IMR-90 (cell line): ENCODE measurements around the gene NUP153. TPM values are rescaled to one million over a fixed set of nuclear protein-coding genes. Genes with fewer than 3 reads are reported as not detected.

Experiments
- ATAC-seq: fragments of 200-7000 bp; cut with Tn5 transposase; 2 replicates; pipeline ENCODE4 v1.9.1; 2020; ENCODE audit warnings: low read depth, mild to moderate bottlenecking, moderate library complexity
- BruUV-seq: library from RNA; stranded (reverse); fragments of 400-500 nt; replicated peaks from 2 replicates; lab custom pipeline; 2021; lab: Mats Ljungman, UMichigan
- CTCF ChIA-PET: fragments of 300-600 bp; formaldehyde crosslinking; extraction: SDS; loops from one replicate; lab custom pipeline; 2021; ENCODE audit warnings: antibody characterized with exemption; lab: Yijun Ruan, JAX
- POLR2A ChIA-PET: fragments of 300-600 bp; sonication (Branson Sonifier 250); formaldehyde crosslinking; loops from one replicate; lab custom pipeline; 2022; ENCODE audit warnings: antibody characterized with exemption; ENCODE audit not compliant: unreplicated experiment; lab: Charles Lee
- DNase-seq: peaks from one replicate; pipeline ENCODE4 v3.0.0; 2013
- H2AFZ ChIP-seq: replicated peaks from 2 replicates; pipeline ENCODE3; 2013; ENCODE audit warnings: low read length, mild to moderate bottlenecking; ENCODE audit not compliant: poor library complexity
- H2AK5ac ChIP-seq: 2 replicates; pipeline ENCODE4 v1.6.1; 2013; ENCODE audit warnings: low read depth, low read length, inconsistent platforms
- H2AK9ac ChIP-seq: replicated peaks from 2 replicates; pipeline ENCODE3; 2013; ENCODE audit warnings: mild to moderate bottlenecking, low read depth, low read length, moderate library complexity; ENCODE audit not compliant: poor library complexity
- H2BK120ac ChIP-seq: 2 replicates; pipeline ENCODE4 v1.6.1; 2013; ENCODE audit warnings: low read depth, low read length, inconsistent platforms
- H2BK15ac ChIP-seq: 3 replicates; pipeline ENCODE4 v1.6.1; 2013; ENCODE audit warnings: low read depth, low read length, inconsistent platforms
- H2BK20ac ChIP-seq: 2 replicates; pipeline ENCODE4 v1.6.1; 2013; ENCODE audit warnings: low read depth, mild to moderate bottlenecking, inconsistent platforms, low read length, moderate library complexity
- H2BK5ac ChIP-seq: 2 replicates; pipeline ENCODE4 v1.6.1; 2013; ENCODE audit warnings: mild to moderate bottlenecking, low read depth, low read length, inconsistent platforms; ENCODE audit not compliant: poor library complexity, severe bottlenecking
- H3K14ac ChIP-seq: replicated peaks from 2 replicates; pipeline ENCODE4 v1.6.1; 2013; ENCODE audit warnings: low read depth, low read length, inconsistent platforms
- H3K18ac ChIP-seq: 2 replicates; pipeline ENCODE4 v1.6.1; 2013; ENCODE audit warnings: low read depth, low read length, control low read depth
- H3K23ac ChIP-seq: 2 replicates; pipeline ENCODE4 v1.6.1; 2013; ENCODE audit warnings: low read depth, low read length, inconsistent platforms
- H3K27ac ChIP-seq: 2 replicates; pipeline ENCODE4 v1.5.1; 2013; ENCODE audit warnings: mild to moderate bottlenecking, control low read depth, low read length; ENCODE audit not compliant: insufficient read depth
- H3K27me3 ChIP-seq: 2 replicates; pipeline ENCODE4 v1.6.1; 2013; ENCODE audit warnings: low read length; ENCODE audit not compliant: control insufficient read depth, insufficient read depth
- H3K36me3 ChIP-seq: 2 replicates; pipeline ENCODE4 v1.6.1; 2013; ENCODE audit warnings: low read length, mixed read lengths; ENCODE audit not compliant: control insufficient read depth, insufficient read depth
- H3K4ac ChIP-seq: 2 replicates; pipeline ENCODE4 v1.6.1; 2013; ENCODE audit warnings: low read depth, low read length, inconsistent platforms
- H3K4me1 ChIP-seq: 2 replicates; pipeline ENCODE4 v1.6.1; 2013; ENCODE audit warnings: low read length, mixed read lengths; ENCODE audit not compliant: control insufficient read depth, insufficient read depth
- H3K4me2 ChIP-seq: 2 replicates; pipeline ENCODE4 v1.6.1; 2013; ENCODE audit warnings: low read depth, mild to moderate bottlenecking, control low read depth, low read length, moderate library complexity
- H3K4me3 ChIP-seq: 2 replicates; pipeline ENCODE4 v1.5.1; 2013; ENCODE audit warnings: low read depth, mild to moderate bottlenecking, control low read depth, low read length, moderate library complexity; ENCODE audit not compliant: insufficient read depth
- H3K56ac ChIP-seq: 2 replicates; pipeline ENCODE4 v1.6.1; 2013; ENCODE audit warnings: low read length, inconsistent platforms; ENCODE audit not compliant: insufficient read depth; ENCODE audit errors: extremely low read depth
- H3K79me1 ChIP-seq, 2 experiments: 2 replicates each; pipeline ENCODE4 v1.6.1; 2013; ENCODE audit warnings: low read length in 2 of 2, inconsistent platforms in 1 of 2, low read depth in 1 of 2
- H3K9ac ChIP-seq: 2 replicates; pipeline ENCODE4 v1.6.1; 2013; ENCODE audit warnings: low read depth, low read length, control low read depth
- H3K9me1 ChIP-seq: 2 replicates; pipeline ENCODE4 v1.6.1; 2013; ENCODE audit warnings: low read length, inconsistent platforms; ENCODE audit not compliant: insufficient read depth
- H3K9me3 ChIP-seq: 2 replicates; pipeline ENCODE4 v1.6.1; 2013; ENCODE audit warnings: low read length; ENCODE audit not compliant: control insufficient read depth, insufficient read depth
- H4K20me1 ChIP-seq: 2 replicates; pipeline ENCODE4 v1.6.1; 2013; ENCODE audit warnings: low read length, inconsistent platforms; ENCODE audit not compliant: insufficient read depth
- H4K5ac ChIP-seq: 2 replicates; pipeline ENCODE4 v1.6.1; 2013; ENCODE audit warnings: mild to moderate bottlenecking, low read depth, low read length, control low read depth
- H4K8ac ChIP-seq, 2 experiments: 2 replicates each; pipeline ENCODE4 v1.6.1; 2013; ENCODE audit warnings: low read depth in 2 of 2, low read length in 2 of 2, control low read depth in 1 of 2, inconsistent platforms in 1 of 2
- H4K91ac ChIP-seq: 2 replicates; pipeline ENCODE4 v1.6.1; 2013; ENCODE audit warnings: low read depth, low read length, inconsistent platforms; ENCODE audit not compliant: insufficient read depth
- BHLHE40 ChIP-seq: fragments of 150-350 bp; IDR thresholded peaks from 2 replicates; pipeline ENCODE4 v1.6.1; 2016; ENCODE audit warnings: mild to moderate bottlenecking, low read depth, low read length
- CEBPB ChIP-seq: IDR thresholded peaks from 2 replicates; pipeline ENCODE4 v1.6.1; 2012; ENCODE audit warnings: low read depth, low read length, improper control_type of control experiment
- CHD1 ChIP-seq: IDR thresholded peaks from 2 replicates; pipeline ENCODE4 v1.6.1; 2012; ENCODE audit warnings: low read depth, low read length, improper control_type of control experiment
- CTCF ChIP-seq: conservative IDR thresholded peaks from 2 replicates; pipeline ENCODE4 v1.5.1; 2012; ENCODE audit warnings: mild to moderate bottlenecking, low read depth, low read length, improper control_type of control experiment
- ELK1 ChIP-seq: fragments of 150-350 bp; IDR thresholded peaks from 2 replicates; pipeline ENCODE4 v1.6.1; 2016; ENCODE audit warnings: low read depth, mild to moderate bottlenecking, low read length, moderate library complexity, borderline replicate concordance
- FOS ChIP-seq: fragments of 150-350 bp; IDR thresholded peaks from 2 replicates; pipeline ENCODE4 v1.6.1; 2016; ENCODE audit warnings: low read depth, low read length
- MAFK ChIP-seq: IDR thresholded peaks from 2 replicates; pipeline ENCODE4 v1.6.1; 2012; ENCODE audit warnings: low read depth, low read length, improper control_type of control experiment
- MAZ ChIP-seq: IDR thresholded peaks from 2 replicates; pipeline ENCODE4 v1.6.1; 2012; ENCODE audit warnings: low read depth, mild to moderate bottlenecking, low read length, improper control_type of control experiment, moderate library complexity, borderline replicate concordance
- MXI1 ChIP-seq: IDR thresholded peaks from 2 replicates; pipeline ENCODE4 v1.6.1; 2012; ENCODE audit warnings: low read depth, mild to moderate bottlenecking, low read length, moderate library complexity, borderline replicate concordance
- NFE2L2 ChIP-seq: fragments of 150-350 bp; IDR thresholded peaks from 2 replicates; pipeline ENCODE4 v1.6.1; 2016; ENCODE audit warnings: low read depth, mild to moderate bottlenecking, low read length
- POLR2A ChIP-seq: IDR thresholded peaks from 2 replicates; pipeline ENCODE4 v1.6.1; 2012; ENCODE audit warnings: mild to moderate bottlenecking, low read depth, low read length
- RAD21 ChIP-seq: IDR thresholded peaks from 2 replicates; pipeline ENCODE4 v1.6.1; 2012; ENCODE audit warnings: low read length, improper control_type of control experiment
- RCOR1 ChIP-seq: IDR thresholded peaks from 2 replicates; pipeline ENCODE4 v1.6.1; 2012; ENCODE audit warnings: mild to moderate bottlenecking, low read length, improper control_type of control experiment; ENCODE audit not compliant: insufficient replicate concordance
- RFX5 ChIP-seq: IDR thresholded peaks from 2 replicates; pipeline ENCODE4 v1.8.0; 2012; ENCODE audit warnings: low read depth, mild to moderate bottlenecking, low read length, moderate library complexity
- SMC3 ChIP-seq: fragments of 150-350 bp; IDR thresholded peaks from 2 replicates; pipeline ENCODE4 v1.6.1; 2016; ENCODE audit warnings: low read depth, mild to moderate bottlenecking, antibody characterized with exemption, low read length, moderate library complexity
- USF2 ChIP-seq: fragments of 150-350 bp; IDR thresholded peaks from 2 replicates; pipeline ENCODE4 v1.6.1; 2017; ENCODE audit warnings: mild to moderate bottlenecking, antibody characterized with exemption, low read length, low read depth
- WGBS, 2 experiments: methylation state at CpG; one replicate each; pipeline versions ENCODE4 v1.1.5 to v1.1.7; 2013; ENCODE audit warnings: missing lambda C conversion rate in 2 of 2; ENCODE audit not compliant: insufficient read length in 1 of 2; ENCODE audit errors: extremely low coverage in 2 of 2; 5-methylcytosine and 5-hydroxymethylcytosine counted together
- dilution Hi-C: fragments of 300-500 bp; cut with HindIII; formaldehyde crosslinking; loops from one replicate; pipeline ENCODE4 v1.14.3; 2018; ENCODE audit warnings: low sequenced_read_pairs; ENCODE audit not compliant: unreplicated experiment
- in situ Hi-C: fragments of 300-500 bp; cut with MboI; formaldehyde crosslinking; loops from 3 replicates; pipeline ENCODE4 v1.14.3; 2019; ENCODE audit warnings: low sequenced_read_pairs, inconsistent platforms, mixed read lengths
- intact Hi-C: fragments of 100-400 bp; cut with micrococcal nuclease; formaldehyde crosslinking; loops from 2 replicates; pipeline ENCODE4 v1.10.0; 2022
- polyA plus RNA-seq, 3 experiments: library from polyadenylated mRNA; depleted of rRNA; stranded (reverse); fragments of >200 nt; gene quantifications; 2 replicates each; pipeline ENCODE4 v1.2.3, GENCODE V29; 2012; ENCODE audit warnings: low replicate concordance in 1 of 3
- total RNA-seq: library from RNA; depleted of rRNA; stranded (reverse); fragments of >200 nt; gene quantifications from 2 replicates; pipeline ENCODE4 v1.2.3, GENCODE V29; 2012

NUP153 gene
- total and polyA plus RNA-seq, 2 of the 4 experiments (the other 2 are of a cell fraction) = 17.2 to 39.4 TPM

DNA sequence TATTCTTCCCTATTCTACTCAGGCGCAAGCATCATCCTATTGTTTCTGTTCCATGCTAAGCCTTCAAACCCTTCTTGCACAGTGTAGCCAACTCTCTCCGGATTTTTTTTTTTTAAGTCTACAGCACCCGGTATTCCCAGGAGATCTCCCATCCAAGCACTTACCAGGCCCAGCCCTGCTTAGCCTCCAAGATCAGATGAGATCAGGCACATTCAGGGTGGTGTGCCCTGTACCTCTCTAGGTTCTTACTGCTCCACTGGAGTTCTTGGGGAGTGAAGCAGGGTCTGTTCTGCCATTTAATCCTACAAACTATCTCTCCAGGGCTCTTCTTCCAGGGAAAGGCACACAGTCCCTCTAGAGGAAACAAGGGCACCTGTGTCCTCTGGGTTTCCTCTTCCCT, 14.9 kb upstream of the NUP153 start:
- Histone ChIP-seq H3K4me2 (no peak overlapping the region), H2AK9ac (no peak overlapping the region), H3K14ac (no peak overlapping the region), H3K9me1 (no peaks in the 10 kb centered on the region), H3K9ac (no peak overlapping the region), H3K4me1 (peaks cover 4% of the 10 kb centered on the region), H3K36me3 (no peaks in the 10 kb centered on the region), H2BK5ac (no peak overlapping the region), H2BK120ac (no peak overlapping the region), H3K9me3 (no peaks in the 10 kb centered on the region), H4K8ac (no peak overlapping the region), H3K4me3 (no peak overlapping the region), H2BK20ac (no peak overlapping the region), H2AK5ac (no peak overlapping the region), H4K5ac (no peak overlapping the region), H3K27ac (no peak overlapping the region), H3K56ac (no peak overlapping the region), H4K20me1 (no peaks in the 10 kb centered on the region), H2AFZ (no peak overlapping the region), H3K27me3 (no peaks in the 10 kb centered on the region), H2BK15ac (no peak overlapping the region), H3K4ac (no peak overlapping the region; the same call in 1 of the 2 replicates), H3K23ac (no peak overlapping the region), H3K18ac (no peak overlapping the region), H3K79me1 (no peaks in the 10 kb centered on the region), H4K91ac (no peak overlapping the region)
- in situ Hi-C loops (no loop called here), dilution Hi-C loops (no loop called here), intact Hi-C loops (no loop called here)
- ChIA-PET POLR2A (no interaction called here), CTCF (no interaction called here)
- 92% methylated on average over 3 of the region's 3 CpGs; no CpG with 5 or more reads in 1 of the 2 experiments for WGBS, 2 experiments
- BruUV-seq = no TSS peak
- TF ChIP-seq ELK1 (no peak), CEBPB (no peak), POLR2A (no peak), MAZ (no peak), RFX5 (no peak), BHLHE40 (no peak), CTCF (no peak), RCOR1 (no peak), MXI1 (no peak), NFE2L2 (no peak), SMC3 (no peak), MAFK (no peak), FOS (no peak), RAD21 (no peak), CHD1 (no peak), USF2 (no peak)
- DNase-seq (no peak), ATAC-seq (no peak)
